Nephron (organoid): ENCODE measurements around the gene NFKB1.

ENCODE experiments used
- H3K27ac Mint-ChIP-seq, 3 experiments: 2 replicates each; pipeline ENCODE4 v1.8.0; 2020; ENCODE audit warnings: mixed read lengths in 3 of 3, mild to moderate bottlenecking in 2 of 3, moderate library complexity in 1 of 3
- H3K27me3 Mint-ChIP-seq: 2 replicates; pipeline ENCODE4 v1.8.0; 2021; ENCODE audit warnings: low read depth, mild to moderate bottlenecking, moderate library complexity, mixed read lengths
- H3K36me3 Mint-ChIP-seq: 2 replicates; pipeline ENCODE4 v1.8.0; 2020; ENCODE audit warnings: low read depth, mixed read lengths
- H3K4me1 Mint-ChIP-seq: 2 replicates; pipeline ENCODE4 v1.8.0; 2020; ENCODE audit warnings: mixed read lengths
- H3K4me3 Mint-ChIP-seq, 3 experiments: 2 replicates each; pipeline ENCODE4 v1.8.0; 2020; ENCODE audit warnings: mild to moderate bottlenecking in 3 of 3, mixed read lengths in 3 of 3, moderate library complexity in 2 of 3
- H3K9me3 Mint-ChIP-seq: 2 replicates; pipeline ENCODE4 v1.8.0; 2020; ENCODE audit warnings: mixed read lengths
- TF ChIP-seq, protein P1 (sequence below), 3 experiments: fragments of 200-600 bp; sonication (generic); IDR thresholded peaks; one replicate each; pipeline ENCODE4 v1.5.0; 2021; ENCODE audit warnings: antibody characterized with exemption in 3 of 3; ENCODE audit not compliant: unreplicated experiment in 3 of 3

The NFKB1 gene

DNA sequence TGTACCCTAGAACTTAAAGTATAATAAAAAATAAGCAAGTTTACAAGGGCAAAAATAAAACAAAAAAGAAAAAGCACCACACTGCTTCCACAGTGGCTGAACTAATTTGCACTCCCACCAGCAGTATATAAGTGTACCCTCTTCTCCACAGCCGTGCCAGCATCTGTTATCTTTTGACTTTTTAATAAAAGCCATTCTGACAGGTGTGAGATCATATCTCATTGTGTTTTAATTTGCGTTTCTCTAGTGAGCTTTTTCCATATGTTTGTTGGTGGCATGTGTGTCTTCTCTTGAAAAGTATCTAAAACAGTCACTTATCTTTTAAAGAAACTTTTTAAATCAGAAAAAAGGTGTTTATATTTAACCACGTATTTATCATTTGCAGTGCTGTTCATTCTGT is 71.3 kb downstream of the NFKB1 start:
- no peaks in the 10 kb centered on the region for H3K27me3 Mint-ChIP-seq
- H3K9me3 Mint-ChIP-seq = peaks cover 12% of the 10 kb centered on the region
- H3K4me3 Mint-ChIP-seq = no peak overlapping the region
- H3K4me1 Mint-ChIP-seq = no peaks in the 10 kb centered on the region
- no peak overlapping the region for H3K27ac Mint-ChIP-seq
- TF ChIP-seq, protein P1, sequence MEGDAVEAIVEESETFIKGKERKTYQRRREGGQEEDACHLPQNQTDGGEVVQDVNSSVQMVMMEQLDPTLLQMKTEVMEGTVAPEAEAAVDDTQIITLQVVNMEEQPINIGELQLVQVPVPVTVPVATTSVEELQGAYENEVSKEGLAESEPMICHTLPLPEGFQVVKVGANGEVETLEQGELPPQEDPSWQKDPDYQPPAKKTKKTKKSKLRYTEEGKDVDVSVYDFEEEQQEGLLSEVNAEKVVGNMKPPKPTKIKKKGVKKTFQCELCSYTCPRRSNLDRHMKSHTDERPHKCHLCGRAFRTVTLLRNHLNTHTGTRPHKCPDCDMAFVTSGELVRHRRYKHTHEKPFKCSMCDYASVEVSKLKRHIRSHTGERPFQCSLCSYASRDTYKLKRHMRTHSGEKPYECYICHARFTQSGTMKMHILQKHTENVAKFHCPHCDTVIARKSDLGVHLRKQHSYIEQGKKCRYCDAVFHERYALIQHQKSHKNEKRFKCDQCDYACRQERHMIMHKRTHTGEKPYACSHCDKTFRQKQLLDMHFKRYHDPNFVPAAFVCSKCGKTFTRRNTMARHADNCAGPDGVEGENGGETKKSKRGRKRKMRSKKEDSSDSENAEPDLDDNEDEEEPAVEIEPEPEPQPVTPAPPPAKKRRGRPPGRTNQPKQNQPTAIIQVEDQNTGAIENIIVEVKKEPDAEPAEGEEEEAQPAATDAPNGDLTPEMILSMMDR (IDR thresholded peaks at IDR 0.05; ENCODE audit: unreplicated experiment in 3 of 3) = no peak
- peaks cover 52% of the 10 kb centered on the region for H3K36me3 Mint-ChIP-seq

DNA sequence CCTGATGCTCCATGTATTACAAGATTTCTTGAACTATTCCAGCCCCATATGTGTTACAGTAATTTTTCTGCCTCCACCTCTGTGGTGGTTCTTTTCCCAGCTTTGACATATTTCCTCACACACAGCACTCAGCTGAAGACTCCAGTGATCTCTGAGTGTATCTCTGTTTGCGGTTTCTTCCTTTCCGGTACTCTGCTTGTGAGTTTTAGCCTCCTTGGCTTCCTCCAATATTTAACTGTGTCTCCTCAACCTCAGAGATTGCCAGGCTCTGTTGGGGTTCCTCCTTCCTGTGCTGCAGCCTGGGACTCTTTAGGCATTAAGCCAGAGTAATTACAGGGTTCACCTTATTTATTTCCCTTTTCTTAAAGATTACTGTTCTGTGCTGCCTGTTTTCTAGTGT is 73.2 kb downstream of the NFKB1 start:
- peaks cover 10% of the 10 kb centered on the region for H3K9me3 Mint-ChIP-seq

DNA sequence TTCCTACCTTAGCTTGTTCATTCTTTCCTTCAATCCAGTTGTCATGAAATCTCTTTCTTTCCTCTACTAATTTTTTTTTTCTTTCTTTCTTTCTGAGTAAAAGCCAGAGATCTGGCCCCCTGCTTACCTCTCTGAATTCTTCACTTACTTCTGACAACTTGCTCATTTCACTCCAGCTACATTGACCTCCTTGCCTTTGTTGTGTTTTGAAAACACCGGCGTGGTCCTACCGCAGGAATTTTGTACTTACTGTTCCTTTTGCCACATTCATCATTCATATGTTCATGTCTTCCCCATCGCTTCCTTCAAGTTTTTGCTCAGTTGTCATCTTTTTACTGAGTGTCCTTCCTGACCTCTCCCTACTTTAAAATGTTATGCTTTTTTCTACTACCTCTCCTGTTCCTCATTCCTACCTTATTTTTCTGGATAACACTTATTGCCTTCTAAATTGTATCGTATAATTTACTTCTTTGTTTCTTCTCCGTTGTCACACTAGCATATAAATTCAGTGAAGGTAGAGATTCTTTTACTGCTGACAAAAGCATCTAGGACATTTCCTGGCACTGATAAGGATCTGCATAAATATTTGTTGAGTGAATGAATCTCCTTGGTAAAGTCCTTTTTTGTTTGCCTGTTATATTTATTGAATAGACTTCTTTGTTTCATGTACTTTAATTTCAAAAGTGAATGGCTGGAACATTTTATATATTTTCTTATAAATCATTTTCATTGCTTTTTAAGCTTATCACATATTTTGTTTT is 74.4 kb downstream of the NFKB1 start:
- H3K36me3 Mint-ChIP-seq = peaks cover 55% of the 10 kb centered on the region
- no peaks in the 10 kb centered on the region for H3K27me3 Mint-ChIP-seq
- H3K4me3 Mint-ChIP-seq = no peak overlapping the region
- H3K27ac Mint-ChIP-seq = no peak overlapping the region
- peaks cover 7% of the 10 kb centered on the region for H3K9me3 Mint-ChIP-seq
- H3K4me1 Mint-ChIP-seq = no peaks in the 10 kb centered on the region
- TF ChIP-seq, protein P1 (IDR thresholded peaks at IDR 0.05; ENCODE audit: unreplicated experiment in 3 of 3) = no peak

More for the DNA sequence above, 73.2 kb downstream of the NFKB1 start:
- no peak overlapping the region for H3K4me3 Mint-ChIP-seq
- H3K4me1 Mint-ChIP-seq = no peaks in the 10 kb centered on the region
- H3K36me3 Mint-ChIP-seq = peaks cover 61% of the 10 kb centered on the region
- TF ChIP-seq, protein P1 (IDR thresholded peaks at IDR 0.05; ENCODE audit: unreplicated experiment in 3 of 3) = no peak
- no peaks in the 10 kb centered on the region for H3K27me3 Mint-ChIP-seq
- no peak overlapping the region for H3K27ac Mint-ChIP-seq

DNA sequence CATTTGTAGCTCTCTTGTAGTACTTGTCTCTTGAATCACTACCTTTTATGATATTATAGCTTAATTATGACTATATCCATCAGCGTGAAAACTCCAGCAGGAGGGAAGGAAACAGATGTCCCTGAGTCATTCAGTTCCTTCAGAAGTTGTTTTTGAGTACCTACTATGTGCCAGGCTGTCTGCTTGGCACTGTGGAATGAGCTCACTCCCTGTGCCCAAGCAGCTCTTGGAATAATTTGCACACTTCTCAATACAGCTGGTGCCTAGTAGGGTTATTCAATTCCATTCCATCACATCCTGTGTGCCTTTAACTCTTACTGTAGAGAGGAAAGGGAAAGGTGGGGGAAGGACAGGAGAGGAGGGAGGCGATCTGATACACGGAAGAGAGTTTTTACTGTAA is 77.1 kb downstream of the NFKB1 start:
- peaks cover 5% of the 10 kb centered on the region for H3K9me3 Mint-ChIP-seq
- no peaks in the 10 kb centered on the region for H3K27me3 Mint-ChIP-seq
- peaks cover 45% of the 10 kb centered on the region for H3K36me3 Mint-ChIP-seq
- TF ChIP-seq, protein P1 (IDR thresholded peaks at IDR 0.05; ENCODE audit: unreplicated experiment in 3 of 3) = no peak
- H3K27ac Mint-ChIP-seq = no peak overlapping the region
- no peak overlapping the region for H3K4me3 Mint-ChIP-seq
- no peaks in the 10 kb centered on the region for H3K4me1 Mint-ChIP-seq

DNA sequence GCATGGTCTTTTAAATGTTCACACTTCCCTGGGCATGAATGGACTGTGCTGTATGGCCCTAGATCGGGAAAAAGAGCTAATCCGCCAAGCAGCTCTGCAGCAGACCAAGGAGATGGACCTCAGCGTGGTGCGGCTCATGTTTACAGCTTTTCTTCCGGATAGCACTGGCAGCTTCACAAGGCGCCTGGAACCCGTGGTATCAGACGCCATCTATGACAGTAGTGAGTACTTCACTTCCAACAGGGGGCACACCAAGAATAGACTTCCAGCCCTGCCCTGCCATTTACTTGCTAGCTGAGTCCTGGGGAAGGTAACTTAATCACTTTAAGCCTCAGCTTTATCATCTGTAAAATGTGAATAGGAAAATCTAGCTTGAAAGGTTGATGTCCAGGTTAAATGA is 77.7 kb downstream of the NFKB1 start:
- Mint-ChIP-seq H3K4me3 (no peak overlapping the region), H3K27ac (no peak overlapping the region), H3K27me3 (no peaks in the 10 kb centered on the region), H3K9me3 (no peaks in the 10 kb centered on the region), H3K36me3 (peaks cover 43% of the 10 kb centered on the region), H3K4me1 (no peaks in the 10 kb centered on the region)
- TF ChIP-seq, protein P1 (IDR thresholded peaks at IDR 0.05; ENCODE audit: unreplicated experiment in 3 of 3) = no peak
